ENCODE results near the gene WHAMM. TPM values are rescaled to one million over a fixed set of nuclear protein-coding genes. Genes with fewer than 3 reads are reported as not detected.

Gene WHAMM
- total RNA-seq, 2 experiments from 2014 or later: 86.4 to 87.7 TPM

- H3K27ac Mint-ChIP-seq: no peak overlapping the region
- DNase-seq: no peak
- no peaks in the 10 kb centered on the region for H3K36me3 ChIP-seq (ENCODE audit: insufficient read depth, low read length)
- H3K27me3 ChIP-seq (ENCODE audit: control insufficient read depth in 1 of 2, insufficient read depth in 2 of 2, low read length in 2 of 2): no peaks in the 10 kb centered on the region
- H3K27ac ChIP-seq (ENCODE audit: low read depth in 1 of 2, low read length in 2 of 2): no peak overlapping the region
- no peaks in the 10 kb centered on the region for H3K9me3 ChIP-seq (ENCODE audit: control insufficient read depth in 1 of 2, insufficient read depth in 1 of 2, low read length in 2 of 2)
- H3K4me1 ChIP-seq (ENCODE audit: insufficient read depth, low read length): no peaks in the 10 kb centered on the region
- H3K4me1 Mint-ChIP-seq (ENCODE audit: low read depth): no peaks in the 10 kb centered on the region
- TF ChIP-seq CTCF (IDR thresholded peaks at IDR 0.05): no peak
- no peak for ATAC-seq (ENCODE audit: poor library complexity)
- ChIA-PET POLR2A (no interaction called here), CTCF (no interaction called here)
- H3K9me3 Mint-ChIP-seq: no peaks in the 10 kb centered on the region
- no peaks in the 10 kb centered on the region for H3K27me3 Mint-ChIP-seq
- intact Hi-C loops (cut with DNase I, micrococcal nuclease): no loop called here
- no peak overlapping the region for H3K4me3 ChIP-seq (ENCODE audit: low read length)
- H3K4me3 Mint-ChIP-seq: no peak overlapping the region
- H3K36me3 Mint-ChIP-seq (ENCODE audit: low read depth): no peaks in the 10 kb centered on the region
These were observed 61.4 kb downstream of the WHAMM start for GRCh38 chr15:82870727-82871320.

GRCh38 chr15:82871358-82871757 lies 61.9 kb downstream of the WHAMM start:
- H3K36me3 ChIP-seq (ENCODE audit: insufficient read depth, low read length): no peaks in the 10 kb centered on the region
- Mint-ChIP-seq H3K9me3 (no peaks in the 10 kb centered on the region), H3K27me3 (no peaks in the 10 kb centered on the region), H3K27ac (no peak overlapping the region), H3K4me3 (no peak overlapping the region), H3K36me3 (ENCODE audit: low read depth) (no peaks in the 10 kb centered on the region), H3K4me1 (ENCODE audit: low read depth) (no peaks in the 10 kb centered on the region)
- DNase-seq: no peak
- no peak overlapping the region for H3K4me3 ChIP-seq (ENCODE audit: low read length)
- no peaks in the 10 kb centered on the region for H3K27me3 ChIP-seq (ENCODE audit: control insufficient read depth in 1 of 2, insufficient read depth in 2 of 2, low read length in 2 of 2)
- no peak overlapping the region for H3K27ac ChIP-seq (ENCODE audit: low read depth in 1 of 2, low read length in 2 of 2)
- POLR2A ChIA-PET: no interaction called here
- no peak for ATAC-seq (ENCODE audit: poor library complexity)
- intact Hi-C loops (cut with DNase I, micrococcal nuclease): no loop called here
- TF ChIP-seq CTCF (IDR thresholded peaks at IDR 0.05): no peak
- no peaks in the 10 kb centered on the region for H3K9me3 ChIP-seq (ENCODE audit: control insufficient read depth in 1 of 2, insufficient read depth in 1 of 2, low read length in 2 of 2)
- CTCF ChIA-PET: no interaction called here
- H3K4me1 ChIP-seq (ENCODE audit: insufficient read depth, low read length): no peaks in the 10 kb centered on the region

GRCh38 chr15:82871832-82872484 lies 62.5 kb downstream of the WHAMM start:
- Mint-ChIP-seq H3K27me3 (no peaks in the 10 kb centered on the region), H3K4me1 (ENCODE audit: low read depth) (no peaks in the 10 kb centered on the region), H3K27ac (no peak overlapping the region), H3K36me3 (ENCODE audit: low read depth) (no peaks in the 10 kb centered on the region), H3K4me3 (no peak overlapping the region), H3K9me3 (no peaks in the 10 kb centered on the region)
- TF ChIP-seq CTCF (IDR thresholded peaks at IDR 0.05): no peak
- Histone ChIP-seq H3K27ac (ENCODE audit: low read depth in 1 of 2, low read length in 2 of 2) (no peak overlapping the region), H3K36me3 (ENCODE audit: insufficient read depth, low read length) (no peaks in the 10 kb centered on the region), H3K4me3 (ENCODE audit: low read length) (no peak overlapping the region), H3K4me1 (ENCODE audit: insufficient read depth, low read length) (no peaks in the 10 kb centered on the region), H3K27me3 (ENCODE audit: control insufficient read depth in 1 of 2, insufficient read depth in 2 of 2, low read length in 2 of 2) (no peaks in the 10 kb centered on the region), H3K9me3 (ENCODE audit: control insufficient read depth in 1 of 2, insufficient read depth in 1 of 2, low read length in 2 of 2) (no peaks in the 10 kb centered on the region)
- intact Hi-C loops (cut with DNase I, micrococcal nuclease): no loop called here
- DNase-seq: no peak
- ATAC-seq (ENCODE audit: poor library complexity): no peak
- CTCF ChIA-PET: no interaction called here
- POLR2A ChIA-PET: no interaction called here

All from CD4-positive, alpha-beta T cell (primary cell).